ENCODE measurements around the gene ABHD4.

- TF ChIP-seq CTCF (IDR thresholded peaks at IDR 0.05; ENCODE audit: low read length), result no peak
- no peak for TF ChIP-seq EZH2 (optimal IDR thresholded peaks at IDR 0.05; ENCODE audit: low read depth, low read length)
These were observed 48.7 kb upstream of the ABHD4 start for GRCh38 chr14:22549324-22549962.

All from MM.1S (cell line).